Endothelial cell of umbilical vein (primary cell): ENCODE results near the gene ZC3HAV1.

Experiments
- CTCF ChIP-seq, 2 donors: IDR thresholded peaks; 1 replicate in 1 of 2; 2 replicates in 1 of 2; pipeline ENCODE4 v1.5.1; 2011; ENCODE audit warnings: low read length in 2 of 2, mild to moderate bottlenecking in 2 of 2, moderate library complexity in 2 of 2, control low read depth in 1 of 2, inconsistent platforms in 1 of 2, low read depth in 1 of 2; ENCODE audit not compliant: insufficient read depth in 1 of 2; ENCODE audit errors: extremely low read depth in 1 of 2
- EZH2 ChIP-seq: IDR thresholded peaks from 2 replicates; pipeline ENCODE4 v1.6.1; 2012; ENCODE audit warnings: borderline replicate concordance, low read depth, mild to moderate bottlenecking, moderate library complexity, low read length, inconsistent platforms; ENCODE audit not compliant: severe bottlenecking
- FOS ChIP-seq: IDR thresholded peaks from 2 replicates; pipeline ENCODE4 v1.6.1; 2011; ENCODE audit warnings: mild to moderate bottlenecking, low read length, moderate library complexity, borderline replicate concordance; ENCODE audit not compliant: insufficient read depth
- JUN ChIP-seq: IDR thresholded peaks from 2 replicates; pipeline ENCODE4 v1.6.1; 2011; ENCODE audit warnings: borderline replicate concordance, low read depth; ENCODE audit not compliant: insufficient read length, insufficient read depth
- MAX ChIP-seq: IDR thresholded peaks from 2 replicates; pipeline ENCODE4 v1.6.1; 2011; ENCODE audit not compliant: insufficient read depth, insufficient read length
- MYC ChIP-seq: IDR thresholded peaks from one replicate; pipeline ENCODE4 v1.6.1; 2011; ENCODE audit warnings: mild to moderate bottlenecking, low read depth, low read length
- POLR2A ChIP-seq: IDR thresholded peaks from 2 replicates; pipeline ENCODE4 v1.6.1; 2012; ENCODE audit warnings: low read depth, mild to moderate bottlenecking, control low read depth, low read length
- POLR2AphosphoS5 ChIP-seq: IDR thresholded peaks from 2 replicates; pipeline ENCODE4 v1.6.1; 2012; ENCODE audit warnings: low read depth, mild to moderate bottlenecking, control low read depth, low read length, moderate library complexity; ENCODE audit not compliant: insufficient read depth

DNA sequence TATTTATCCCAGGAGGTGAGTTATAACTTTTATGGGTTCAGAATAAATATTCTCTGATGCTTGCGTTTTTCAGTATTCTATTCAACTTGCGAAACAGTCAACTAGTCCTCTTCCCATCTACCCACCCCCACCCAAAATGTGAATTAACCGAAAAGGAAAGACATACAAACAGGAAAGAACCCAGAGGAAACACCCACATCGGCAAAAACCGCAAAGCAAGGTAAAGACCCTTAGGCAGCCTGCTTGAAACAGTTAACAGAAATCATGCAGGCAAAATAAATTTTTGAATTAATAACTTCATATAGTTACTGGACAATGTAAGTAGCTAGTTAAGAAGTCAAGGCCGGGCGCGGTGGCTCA is 5.4 kb downstream of the ZC3HAV1 start:
- TF ChIP-seq CTCF (IDR thresholded peaks at IDR 0.05; ENCODE audit: extremely low read depth in 1 of 2, insufficient read depth in 1 of 2, low read depth in 1 of 2, low read length in 2 of 2) = no peak
- no peak for TF ChIP-seq EZH2
- TF ChIP-seq POLR2A = no peak
- no peak for TF ChIP-seq MYC
- no peak for TF ChIP-seq POLR2AphosphoS5
- TF ChIP-seq JUN = no peak
- TF ChIP-seq MAX = no peak
- TF ChIP-seq FOS = no peak
